Panc1 (cell line): ENCODE results near the gene PFKL. TPM values are rescaled to one million over a fixed set of nuclear protein-coding genes. Genes with fewer than 3 reads are reported as not detected.
A peak's percentile ranks its signal among the peaks of the same experiment; 100 is the strongest.
"Not testable (repeated sequence)": the region's sequence is repeated elsewhere in the genome, so short reads cannot be mapped to it uniquely, and the experiment has no call there.

Experiments
- ATAC-seq: fragments of 200-7000 bp; cut with Tn5 transposase; 2 replicates; pipeline ENCODE4 v1.9.1; 2020; ENCODE audit warnings: mild to moderate bottlenecking, moderate library complexity
- BruUV-seq: library from RNA; stranded (reverse); fragments of 400-500 nt; replicated peaks from 2 replicates; lab custom pipeline; 2021; lab: Mats Ljungman, UMichigan
- CTCF ChIA-PET: fragments of 300-600 bp; sonication (Branson Sonifier 250); formaldehyde crosslinking; loops from one replicate; lab custom pipeline; 2022; ENCODE audit warnings: antibody characterized with exemption; lab: Charles Lee
- POLR2A ChIA-PET: fragments of 300-600 bp; sonication (Branson Sonifier 250); formaldehyde crosslinking; loops from one replicate; lab custom pipeline; 2022; ENCODE audit warnings: antibody characterized with exemption; lab: Charles Lee
- DNase-seq: peaks from one replicate; pipeline ENCODE4 v3.0.0-alpha.2; 2010; ENCODE audit warnings: low read depth, low spot score
- H3K27ac ChIP-seq: 2 replicates; pipeline ENCODE4 v1.5.1; 2011; ENCODE audit warnings: mild to moderate bottlenecking, low read length, inconsistent platforms
- H3K27me3 ChIP-seq: fragments of 200-500 bp; sonication (Bioruptor generic); 2 replicates; pipeline ENCODE4 v1.6.0; 2014; ENCODE audit warnings: low read length, inconsistent platforms; ENCODE audit not compliant: control insufficient read depth, insufficient read depth
- H3K36me3 ChIP-seq: fragments of 200-500 bp; sonication (Bioruptor generic); 2 replicates; pipeline ENCODE4 v1.5.1; 2014; ENCODE audit warnings: inconsistent platforms, mild to moderate bottlenecking, low read length, moderate library complexity; ENCODE audit not compliant: control insufficient read depth, insufficient read depth
- H3K4me1 ChIP-seq: 2 replicates; pipeline ENCODE4 v1.5.1; 2011; ENCODE audit warnings: inconsistent platforms, mild to moderate bottlenecking, low read length, moderate library complexity; ENCODE audit not compliant: control insufficient read depth, insufficient read depth
- H3K4me3 ChIP-seq, 2 experiments: 2 replicates each; pipeline ENCODE4 v1.5.1; 2011 to 2012; ENCODE audit warnings: low read depth in 2 of 2, low read length in 2 of 2, mild to moderate bottlenecking in 2 of 2, inconsistent platforms in 1 of 2, moderate library complexity in 1 of 2
- H3K9me3 ChIP-seq: fragments of 200-500 bp; sonication (Bioruptor generic); 2 replicates; pipeline ENCODE4 v1.5.1; 2014; ENCODE audit warnings: low read depth, mild to moderate bottlenecking, inconsistent platforms, low read length, moderate library complexity; ENCODE audit not compliant: control insufficient read depth, insufficient read depth
- CTCF ChIP-seq: fragments of 450-650 bp; IDR thresholded peaks from 2 replicates; pipeline ENCODE4 v1.5.1; 2017; ENCODE audit warnings: mild to moderate bottlenecking
- POLR2AphosphoS5 ChIP-seq: IDR thresholded peaks from 2 replicates; pipeline ENCODE4 v1.6.1; 2012; ENCODE audit warnings: mild to moderate bottlenecking, low read depth, low read length, moderate library complexity
- SIN3A ChIP-seq: IDR thresholded peaks from 2 replicates; pipeline ENCODE4 v1.6.1; 2012; ENCODE audit warnings: low read depth, mild to moderate bottlenecking, low read length, moderate library complexity, borderline replicate concordance; ENCODE audit not compliant: insufficient read depth
- TCF7L2 ChIP-seq: IDR thresholded peaks from 2 replicates; pipeline ENCODE4 v1.6.1; 2011; ENCODE audit warnings: mild to moderate bottlenecking, low read depth, low read length, inconsistent platforms
- in situ Hi-C: cut with HindIII; loops from 2 replicates; pipeline ENCODE4 v1.10.0; 2016; ENCODE audit warnings: low sequenced_read_pairs, low pct_unique_long_range_greater_than_20kb
- intact Hi-C: fragments of 100-400 bp; cut with micrococcal nuclease; formaldehyde crosslinking; loops from one replicate; pipeline ENCODE4 v1.10.0; 2022; ENCODE audit not compliant: unreplicated experiment
- total RNA-seq: library from RNA; stranded (reverse); gene quantifications from one replicate; pipeline ENCODE4 v1.2.1, GENCODE V29; 2021; ENCODE audit not compliant: unreplicated experiment
- TF ChIP-seq, protein P1 (sequence below), 2 experiments: IDR thresholded peaks; 2 replicates each; pipeline ENCODE4 v1.6.1; 2011 to 2012; ENCODE audit warnings: low read depth in 2 of 2, control low read depth in 1 of 2, low read length in 1 of 2, mild to moderate bottlenecking in 1 of 2, moderate library complexity in 1 of 2; ENCODE audit not compliant: insufficient read depth in 1 of 2

Gene PFKL
- total RNA-seq, 1 experiment from 2014 or later, result 70.1 TPM

GRCh38 chr21:44302573-44303401, 2.9 kb downstream of the PFKL start:
- DNase-seq, H3K27me3 ChIP-seq, H3K4me3 ChIP-seq, POLR2A ChIA-PET, H3K36me3 ChIP-seq, ATAC-seq, H3K9me3 ChIP-seq, intact Hi-C loops, H3K27ac ChIP-seq, BruUV-seq, in situ Hi-C loops: not testable (repeated sequence)
- H3K4me1 ChIP-seq, result peaks cover 17% of the 10 kb centered on the region
- peak; percentile 67 for TF ChIP-seq CTCF
- CTCF ChIA-PET, result interaction anchor here (0.7 kb wide), 1 partner anchor 45 kb away, joined by 8 read pairs; no protein-coding TSS in a partner anchor

DNA sequence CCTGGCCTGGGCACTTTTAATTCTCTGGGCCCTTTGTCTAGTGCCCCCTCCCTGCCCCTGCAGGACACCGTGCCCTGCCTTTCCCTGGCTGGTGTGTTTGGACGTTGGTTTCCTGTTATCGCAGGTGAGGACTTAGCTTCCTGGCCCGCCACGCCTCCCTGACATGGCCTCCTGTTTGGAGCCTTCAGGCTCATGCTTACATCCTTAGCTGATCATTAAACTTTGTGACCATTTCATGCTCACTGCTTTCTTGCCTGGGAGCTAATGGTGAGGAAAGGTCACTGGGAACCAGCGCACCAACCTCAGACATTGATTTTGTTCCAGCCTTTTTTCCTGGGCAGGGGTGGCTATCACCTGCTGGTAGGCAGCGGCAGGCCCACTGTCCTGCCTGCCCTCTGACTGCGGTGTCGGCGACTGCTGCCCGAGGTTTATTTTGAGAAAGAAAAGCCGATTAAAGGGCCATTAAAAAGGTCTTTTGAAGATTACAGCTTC, 3.7 kb downstream of the PFKL start:
- POLR2A ChIA-PET, result no interaction called here
- no peak for TF ChIP-seq TCF7L2
- no peak for TF ChIP-seq POLR2AphosphoS5
- no peak for TF ChIP-seq SIN3A
- TF ChIP-seq CTCF, result no peak
- TF ChIP-seq, protein P1, sequence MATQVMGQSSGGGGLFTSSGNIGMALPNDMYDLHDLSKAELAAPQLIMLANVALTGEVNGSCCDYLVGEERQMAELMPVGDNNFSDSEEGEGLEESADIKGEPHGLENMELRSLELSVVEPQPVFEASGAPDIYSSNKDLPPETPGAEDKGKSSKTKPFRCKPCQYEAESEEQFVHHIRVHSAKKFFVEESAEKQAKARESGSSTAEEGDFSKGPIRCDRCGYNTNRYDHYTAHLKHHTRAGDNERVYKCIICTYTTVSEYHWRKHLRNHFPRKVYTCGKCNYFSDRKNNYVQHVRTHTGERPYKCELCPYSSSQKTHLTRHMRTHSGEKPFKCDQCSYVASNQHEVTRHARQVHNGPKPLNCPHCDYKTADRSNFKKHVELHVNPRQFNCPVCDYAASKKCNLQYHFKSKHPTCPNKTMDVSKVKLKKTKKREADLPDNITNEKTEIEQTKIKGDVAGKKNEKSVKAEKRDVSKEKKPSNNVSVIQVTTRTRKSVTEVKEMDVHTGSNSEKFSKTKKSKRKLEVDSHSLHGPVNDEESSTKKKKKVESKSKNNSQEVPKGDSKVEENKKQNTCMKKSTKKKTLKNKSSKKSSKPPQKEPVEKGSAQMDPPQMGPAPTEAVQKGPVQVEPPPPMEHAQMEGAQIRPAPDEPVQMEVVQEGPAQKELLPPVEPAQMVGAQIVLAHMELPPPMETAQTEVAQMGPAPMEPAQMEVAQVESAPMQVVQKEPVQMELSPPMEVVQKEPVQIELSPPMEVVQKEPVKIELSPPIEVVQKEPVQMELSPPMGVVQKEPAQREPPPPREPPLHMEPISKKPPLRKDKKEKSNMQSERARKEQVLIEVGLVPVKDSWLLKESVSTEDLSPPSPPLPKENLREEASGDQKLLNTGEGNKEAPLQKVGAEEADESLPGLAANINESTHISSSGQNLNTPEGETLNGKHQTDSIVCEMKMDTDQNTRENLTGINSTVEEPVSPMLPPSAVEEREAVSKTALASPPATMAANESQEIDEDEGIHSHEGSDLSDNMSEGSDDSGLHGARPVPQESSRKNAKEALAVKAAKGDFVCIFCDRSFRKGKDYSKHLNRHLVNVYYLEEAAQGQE (IDR thresholded peaks at IDR 0.05; ENCODE audit: insufficient read depth in 1 of 2, low read depth in 2 of 2, low read length in 1 of 2), result no peak
- no TSS peak for BruUV-seq
- peaks cover 17% of the 10 kb centered on the region for H3K4me1 ChIP-seq
- intact Hi-C loops, result no loop called here
- in situ Hi-C loops, result no loop called here
- ATAC-seq, result no peak
- no peaks in the 10 kb centered on the region; the same call in 1 of the 2 replicates for H3K36me3 ChIP-seq
- no peaks in the 10 kb centered on the region for H3K9me3 ChIP-seq
- no peak overlapping the region for H3K4me3 ChIP-seq
- H3K27ac ChIP-seq, result no peak overlapping the region
- CTCF ChIA-PET, result interaction anchor here (0.7 kb wide), 1 partner anchor 44 kb away, joined by 8 read pairs; no protein-coding TSS in a partner anchor
- no peak for DNase-seq
- no peaks in the 10 kb centered on the region for H3K27me3 ChIP-seq
